GM18873 (cell line): ENCODE measurements around the gene PELI3.
"Not testable (repeated sequence)": the region's sequence is repeated elsewhere in the genome, so short reads cannot be mapped to it uniquely, and the experiment has no call there.

Experiments used
- ATAC-seq: cut with Tn5 transposase; IDR thresholded peaks from one replicate; pipeline ENCODE4 v1.9.1; 2021; ENCODE audit warnings: mild to moderate bottlenecking, moderate library complexity, moderate number of reproducible peaks; ENCODE audit not compliant: unreplicated experiment, low FRiP score

PELI3 gene

GRCh38 chr11:66443602-66444001, 23.1 kb upstream of the PELI3 start:
- ATAC-seq = no peak

DNA sequence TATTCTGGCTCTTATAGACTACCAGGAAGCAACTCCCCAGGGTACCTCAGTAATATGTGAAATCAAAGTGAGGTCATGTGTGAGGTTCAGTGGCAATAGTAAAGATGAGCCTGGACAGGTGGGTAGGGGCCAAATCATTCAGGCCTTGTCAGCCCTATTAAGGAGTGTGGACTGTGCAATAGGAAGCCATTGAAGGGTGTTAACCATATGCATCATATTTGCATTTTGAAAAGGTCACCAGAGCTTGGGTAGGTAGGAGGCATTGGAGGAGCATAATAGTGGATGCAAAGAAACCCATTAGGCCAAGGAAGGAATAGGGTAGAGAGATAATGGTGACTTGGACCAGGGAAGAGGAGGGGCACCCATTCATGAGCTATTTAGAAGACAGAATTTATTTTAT, 19.7 kb upstream of the PELI3 start:
- no peak for ATAC-seq

DNA sequence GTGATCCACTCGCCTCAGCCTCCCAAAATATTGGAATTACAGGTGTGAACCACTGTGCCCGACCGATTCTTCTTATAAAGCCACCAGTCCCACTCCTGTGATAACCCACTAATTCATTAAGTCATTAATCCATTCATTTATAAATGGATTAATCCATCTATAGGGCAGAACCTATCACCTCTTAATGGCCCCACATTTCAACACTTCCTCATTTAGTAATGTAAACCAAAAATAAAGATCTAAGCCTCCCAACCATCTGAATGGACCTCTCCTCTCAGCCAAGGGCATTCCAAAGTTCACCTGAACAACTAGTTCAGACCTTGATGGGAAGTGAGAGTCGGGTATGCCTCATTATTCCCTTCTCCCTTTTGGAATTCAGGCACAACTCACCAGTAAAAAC, 18.2 kb upstream of the PELI3 start:
- no peak for ATAC-seq

DNA sequence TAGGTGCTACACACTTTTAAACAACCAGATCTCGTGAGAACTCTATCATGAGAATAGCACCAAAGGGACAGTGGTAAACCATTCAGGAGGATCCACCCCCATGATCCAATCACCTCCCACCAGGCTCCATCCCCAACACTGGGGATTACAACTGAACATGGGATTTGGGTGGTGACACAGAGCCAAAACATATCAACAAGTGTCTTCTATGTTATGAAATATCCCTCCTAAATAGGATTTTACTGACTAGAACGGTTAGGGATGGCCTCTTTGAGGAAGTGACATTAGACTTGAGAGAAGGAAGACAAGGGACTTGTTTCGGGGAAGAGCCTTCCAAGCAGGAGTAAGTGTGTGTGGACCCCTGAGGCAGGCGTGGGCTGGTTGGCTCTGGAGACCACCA, 16.1 kb upstream of the PELI3 start:
- no peak for ATAC-seq

DNA sequence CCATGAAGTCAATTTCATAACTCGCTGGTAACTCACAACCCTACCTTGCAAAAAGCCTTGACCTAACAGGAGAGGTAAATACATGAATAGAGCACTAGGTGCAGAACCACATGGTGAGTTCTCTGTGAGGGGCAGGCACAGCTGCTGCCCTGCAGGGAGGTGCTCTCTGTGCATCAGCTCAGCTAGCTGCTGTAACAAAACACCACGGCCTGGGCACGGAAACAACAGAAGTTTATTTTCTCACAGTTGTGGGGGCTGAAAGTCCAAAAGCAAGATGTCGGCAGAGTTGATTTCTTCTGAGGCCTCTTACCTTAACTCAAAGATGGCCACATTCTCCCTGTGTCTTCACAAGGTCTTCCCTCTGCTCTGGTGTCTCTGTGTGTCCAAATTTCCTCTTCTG, 15.0 kb upstream of the PELI3 start:
- no peak for ATAC-seq

- ATAC-seq = no peak
These were observed 12.5 kb upstream of the PELI3 start for GRCh38 chr11:66454247-66454646.

- no peak for ATAC-seq
These were observed 11.9 kb upstream of the PELI3 start for GRCh38 chr11:66454828-66455227.

- ATAC-seq = no peak
These were observed 8.9 kb upstream of the PELI3 start for GRCh38 chr11:66457826-66458225.

- ATAC-seq = no peak
These were observed 7.4 kb upstream of the PELI3 start for GRCh38 chr11:66459138-66459778.

GRCh38 chr11:66462010-66462409, 4.7 kb upstream of the PELI3 start:
- ATAC-seq = no peak

GRCh38 chr11:66462911-66463310, 3.8 kb upstream of the PELI3 start:
- no peak for ATAC-seq

GRCh38 chr11:66464116-66464515, 2.6 kb upstream of the PELI3 start:
- ATAC-seq = not testable (repeated sequence)

- no peak for ATAC-seq
These were observed 1.8 kb upstream of the PELI3 start for GRCh38 chr11:66464916-66465315.

DNA sequence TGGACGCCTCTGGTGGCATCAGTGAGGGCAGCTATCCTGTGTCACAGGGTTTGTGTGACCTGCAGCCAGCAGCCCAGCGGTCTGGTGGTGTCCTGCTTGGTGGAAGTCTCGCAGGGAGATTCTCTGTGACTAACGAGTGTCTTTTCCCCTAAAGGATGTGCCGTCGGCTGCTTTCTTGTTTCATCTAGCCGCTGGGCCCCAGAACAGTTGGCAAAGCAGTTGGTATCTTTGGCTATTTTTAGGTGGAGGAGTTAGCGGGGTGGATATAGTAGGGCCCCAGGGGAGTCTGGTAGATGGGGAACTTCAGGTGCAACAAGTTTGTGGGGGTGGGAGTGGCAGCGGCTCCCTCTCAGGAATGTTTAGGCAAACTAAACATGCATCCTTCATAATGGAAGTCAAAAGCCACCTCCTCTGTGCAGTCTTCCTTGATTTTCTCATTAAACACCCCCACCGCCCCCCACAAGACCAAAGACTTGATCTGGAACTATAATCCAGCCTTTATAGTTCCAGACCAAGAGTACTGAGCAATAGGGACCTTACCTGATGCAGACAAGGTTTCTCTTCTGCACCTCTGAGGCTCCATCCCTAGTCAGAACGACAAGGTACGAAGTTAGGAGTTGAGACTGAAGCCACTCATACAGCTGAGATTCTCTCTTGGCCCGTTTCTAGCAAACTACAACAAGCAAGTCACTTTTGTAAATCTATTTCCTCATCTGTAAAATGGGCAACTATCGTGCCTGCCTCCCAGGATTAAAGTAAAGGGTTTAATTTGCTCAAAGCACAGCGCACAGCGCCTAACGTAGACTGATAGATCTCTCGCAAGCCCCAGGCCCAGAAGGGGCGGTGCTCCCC, 1.1 kb upstream of the PELI3 start:
- no peak for ATAC-seq

DNA sequence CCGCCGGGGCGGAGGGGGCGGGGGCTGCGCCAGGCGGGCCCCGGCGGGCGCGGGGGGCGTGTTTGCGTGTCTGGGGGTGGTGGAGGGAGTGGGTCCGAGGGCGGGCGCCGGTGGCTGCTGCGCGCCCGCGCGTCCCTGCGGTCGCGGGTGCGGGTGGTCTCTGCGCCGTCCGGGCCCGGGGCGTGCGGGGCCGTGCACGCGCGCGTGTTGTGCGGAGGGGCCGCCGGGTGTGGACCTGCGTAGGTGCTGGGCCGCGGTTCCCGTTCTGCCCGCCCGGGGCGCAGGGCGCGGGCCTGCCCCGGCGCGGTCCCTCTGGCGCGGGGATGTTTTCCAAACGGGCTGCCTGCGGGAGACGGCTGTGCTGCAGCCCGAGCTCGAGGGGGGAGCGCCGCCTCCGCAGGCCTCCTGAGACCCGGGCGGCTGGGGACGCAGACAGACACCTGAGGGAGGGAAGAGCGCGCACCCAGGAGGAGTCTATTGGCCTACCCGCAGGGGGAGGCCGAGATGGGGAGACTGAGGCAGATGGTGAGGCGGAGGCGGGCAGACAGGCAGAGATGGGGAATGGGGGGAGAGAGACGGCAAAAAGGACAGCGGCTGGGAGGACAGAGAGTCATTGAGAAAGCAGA, 442 bp downstream of the PELI3 start:
- ATAC-seq = no peak

DNA sequence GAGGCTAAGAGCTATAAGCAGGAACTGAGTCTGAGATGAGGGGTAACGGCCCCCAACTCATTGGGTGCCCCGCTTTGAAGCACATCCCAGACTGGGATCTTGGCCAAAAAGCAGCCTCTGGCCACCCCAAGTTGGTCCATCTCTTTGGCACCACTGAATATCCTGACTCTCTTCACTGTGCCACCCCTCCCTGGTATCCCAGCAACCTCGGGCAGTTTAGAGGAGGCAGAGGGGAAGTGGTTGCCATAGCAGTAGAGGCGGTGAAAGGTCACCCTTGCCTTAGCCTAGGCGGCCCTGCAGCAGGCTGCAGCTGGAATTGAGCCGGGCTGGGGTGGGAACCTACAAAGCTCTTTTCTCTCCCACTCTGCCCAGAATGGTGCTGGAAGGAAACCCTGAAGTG, 1.1 kb downstream of the PELI3 start:
- no peak for ATAC-seq

DNA sequence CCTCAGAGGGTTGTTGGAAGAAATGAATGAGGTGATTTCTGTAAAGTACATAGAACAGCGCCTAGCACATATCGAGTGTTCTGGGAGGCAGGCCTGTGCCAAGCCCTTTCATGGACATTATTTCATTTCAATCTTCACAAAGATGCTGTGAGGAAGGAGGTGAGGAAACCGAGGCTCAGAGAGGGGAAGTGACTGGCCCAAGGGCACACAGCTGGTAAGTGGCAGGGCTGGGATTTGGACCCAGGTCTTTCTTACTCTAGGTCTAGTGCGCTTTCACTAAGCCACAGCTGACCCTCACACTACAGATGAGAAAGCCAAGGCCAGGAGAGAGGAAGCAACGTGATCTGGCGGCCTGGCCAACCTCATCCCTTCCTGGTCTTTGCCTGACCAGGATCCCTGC, 2.0 kb downstream of the PELI3 start:
- ATAC-seq = no peak

- ATAC-seq = no peak
These were observed 2.7 kb downstream of the PELI3 start for GRCh38 chr11:66469441-66469840.

GRCh38 chr11:66470015-66470414, 3.3 kb downstream of the PELI3 start:
- ATAC-seq = no peak

GRCh38 chr11:66471142-66471541, 4.4 kb downstream of the PELI3 start:
- ATAC-seq = no peak

DNA sequence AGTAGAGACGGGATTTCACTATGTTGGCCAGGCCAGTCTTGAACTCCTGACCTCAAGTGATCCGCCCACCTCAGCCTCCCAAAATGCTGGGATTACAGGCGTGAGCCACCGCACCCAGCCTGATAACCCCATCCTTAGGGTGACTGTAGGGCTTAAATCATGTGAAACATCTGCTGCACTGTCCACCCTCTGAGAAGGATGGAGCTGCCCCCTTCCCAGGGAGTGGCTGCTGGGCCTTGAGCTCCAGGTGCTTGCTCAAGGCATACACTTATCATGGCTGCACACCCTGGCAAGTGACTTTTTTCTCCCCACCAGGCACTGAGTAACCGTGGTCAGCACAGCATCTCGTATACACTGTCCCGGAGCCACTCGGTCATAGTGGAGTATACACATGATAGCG, 5.3 kb downstream of the PELI3 start:
- no peak for ATAC-seq

DNA sequence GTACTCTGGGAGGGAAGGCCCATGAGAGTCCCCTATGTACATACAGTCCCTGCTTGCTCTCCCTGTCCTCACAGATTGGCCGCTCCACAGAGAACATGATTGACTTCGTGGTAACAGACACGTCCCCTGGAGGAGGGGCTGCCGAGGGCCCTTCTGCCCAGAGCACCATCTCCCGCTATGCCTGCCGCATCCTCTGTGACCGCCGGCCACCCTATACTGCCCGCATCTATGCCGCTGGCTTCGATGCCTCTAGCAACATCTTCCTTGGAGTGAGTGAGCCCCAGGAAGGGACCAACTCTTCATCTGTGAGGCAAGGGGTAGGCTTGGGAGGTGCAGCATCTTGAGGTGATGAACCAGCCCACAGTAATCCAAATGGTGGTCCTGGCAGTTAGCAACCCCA, 6.5 kb downstream of the PELI3 start:
- no peak for ATAC-seq
